Measurements from ENCODE around the gene B3GNT8. TPM values are rescaled to one million over a fixed set of nuclear protein-coding genes. Genes with fewer than 3 reads are reported as not detected.

Gene B3GNT8
- total and polyA plus RNA-seq, 9 donors, result 0.51 to 2.2 (median 1.2) TPM; not detected in 1

GRCh38 chr19:41420101-41420880, 6.9 kb downstream of the B3GNT8 start:
- H3K4me1 ChIP-seq (ENCODE audit: insufficient read depth), result no peaks in the 10 kb centered on the region
- no peak overlapping the region for H3K4me3 ChIP-seq
- intact Hi-C loops (cut with DNase I), result no loop called here
- no peaks in the 10 kb centered on the region for H3K9me3 ChIP-seq
- whole genome bisulfite sequencing, 3 donors, result 78 to 83% (median 81%) methylated on average over 8 of the region's 8 CpGs
- H3K27me3 ChIP-seq, result no peaks in the 10 kb centered on the region
- TF ChIP-seq EP300 (IDR thresholded peaks at IDR 0.05) (no peak), CTCF (IDR thresholded peaks at IDR 0.05) (no peak), POLR2A (IDR thresholded peaks at IDR 0.05) (no peak)
- no peak overlapping the region for H3K27ac ChIP-seq
- no peaks in the 10 kb centered on the region for H3K36me3 ChIP-seq
- no peak for DNase-seq

- intact Hi-C loops (cut with DNase I), result no loop called here
- no peak for DNase-seq
- H3K27ac ChIP-seq, result no peak overlapping the region
- no peak overlapping the region for H3K4me3 ChIP-seq
- no peaks in the 10 kb centered on the region for H3K27me3 ChIP-seq
- H3K4me1 ChIP-seq (ENCODE audit: insufficient read depth), result no peaks in the 10 kb centered on the region
- WGBS, 3 donors, result 91 to 94% (median 92%) methylated on average over 12 of the region's 12 CpGs
- no peak for TF ChIP-seq POLR2A (IDR thresholded peaks at IDR 0.05)
- no peak for TF ChIP-seq CTCF (IDR thresholded peaks at IDR 0.05)
- TF ChIP-seq EP300 (IDR thresholded peaks at IDR 0.05), result no peak
- no peaks in the 10 kb centered on the region for H3K9me3 ChIP-seq
- H3K36me3 ChIP-seq, result no peaks in the 10 kb centered on the region
Measured at GRCh38 chr19:41416194-41416674, 10.9 kb downstream of the B3GNT8 start.

GRCh38 chr19:41415154-41415571, 12.0 kb downstream of the B3GNT8 start:
- 85 to 88% (median 87%) methylated on average over 9 of the region's 9 CpGs for WGBS, 3 donors
- no peaks in the 10 kb centered on the region for H3K4me1 ChIP-seq (ENCODE audit: insufficient read depth)
- H3K9me3 ChIP-seq, result no peaks in the 10 kb centered on the region
- DNase-seq, result no peak
- H3K4me3 ChIP-seq, result no peak overlapping the region
- TF ChIP-seq POLR2A (IDR thresholded peaks at IDR 0.05) (no peak), EP300 (IDR thresholded peaks at IDR 0.05) (no peak)
- H3K27me3 ChIP-seq, result no peaks in the 10 kb centered on the region
- intact Hi-C loops (cut with DNase I), result no loop called here
- no peaks in the 10 kb centered on the region for H3K36me3 ChIP-seq
- H3K27ac ChIP-seq, result no peak overlapping the region

GRCh38 chr19:41414461-41414860, 12.7 kb downstream of the B3GNT8 start:
- WGBS, 3 donors, result 81 to 86% (median 84%) methylated on average over 9 of the region's 9 CpGs
- no peak for DNase-seq
- intact Hi-C loops (cut with DNase I), result no loop called here
- Histone ChIP-seq H3K4me1 (ENCODE audit: insufficient read depth) (no peaks in the 10 kb centered on the region), H3K4me3 (no peak overlapping the region), H3K27me3 (no peaks in the 10 kb centered on the region), H3K36me3 (no peaks in the 10 kb centered on the region), H3K27ac (no peak overlapping the region), H3K9me3 (no peaks in the 10 kb centered on the region)
- TF ChIP-seq POLR2A (IDR thresholded peaks at IDR 0.05) (no peak), CTCF (IDR thresholded peaks at IDR 0.05) (no peak), EP300 (IDR thresholded peaks at IDR 0.05) (no peak)

GRCh38 chr19:41413947-41414346, 13.2 kb downstream of the B3GNT8 start:
- H3K4me1 ChIP-seq (ENCODE audit: insufficient read depth), result no peaks in the 10 kb centered on the region
- H3K27ac ChIP-seq, result no peak overlapping the region
- no peaks in the 10 kb centered on the region for H3K27me3 ChIP-seq
- no peak for DNase-seq
- WGBS, 3 donors, result 83 to 90% (median 88%) methylated on average over 10 of the region's 10 CpGs
- TF ChIP-seq CTCF (IDR thresholded peaks at IDR 0.05), result no peak
- TF ChIP-seq POLR2A (IDR thresholded peaks at IDR 0.05), result no peak
- TF ChIP-seq EP300 (IDR thresholded peaks at IDR 0.05), result no peak
- H3K4me3 ChIP-seq, result no peak overlapping the region
- no peaks in the 10 kb centered on the region for H3K36me3 ChIP-seq
- H3K9me3 ChIP-seq, result no peaks in the 10 kb centered on the region
- intact Hi-C loops (cut with DNase I), result no loop called here
